ENCODE data around the gene STX1B. TPM values are rescaled to one million over a fixed set of nuclear protein-coding genes. Genes with fewer than 3 reads are reported as not detected.

Gene STX1B
- total and polyA plus RNA-seq, 4 donors = 0.13 to 2.2 (median 0.89) TPM

GRCh38 chr16:30967795-30968194 is 42.6 kb downstream of the STX1B start:
- no peak overlapping the region for H3K4me3 ChIP-seq (ENCODE audit: low read length in 2 of 2)
- H3K9me3 ChIP-seq (ENCODE audit: control insufficient read depth, low read length) = no peaks in the 10 kb centered on the region
- intact Hi-C loops (cut with DNase I) = no loop called here
- no peaks in the 10 kb centered on the region for H3K27me3 ChIP-seq (ENCODE audit: control insufficient read depth in 1 of 2, insufficient read depth in 2 of 2, low read length in 1 of 2)
- H3K4me1 ChIP-seq (ENCODE audit: control insufficient read depth in 1 of 2, insufficient read depth in 2 of 2, low read length in 2 of 2) = no peaks in the 10 kb centered on the region
- no peak overlapping the region for H3K27ac ChIP-seq (ENCODE audit: low read depth in 1 of 2, low read length in 2 of 2)
- H3K36me3 ChIP-seq (ENCODE audit: control insufficient read depth in 1 of 2, insufficient read depth in 2 of 2, low read length in 1 of 2) = peaks cover 0 to 7% of the 10 kb centered on the region in 2 donors
- no peak for ATAC-seq (ENCODE audit: low FRiP score)
- no peak for DNase-seq
- WGBS, 2 donors = 71 to 72% methylated on average over 4 of the region's 4 CpGs

DNA sequence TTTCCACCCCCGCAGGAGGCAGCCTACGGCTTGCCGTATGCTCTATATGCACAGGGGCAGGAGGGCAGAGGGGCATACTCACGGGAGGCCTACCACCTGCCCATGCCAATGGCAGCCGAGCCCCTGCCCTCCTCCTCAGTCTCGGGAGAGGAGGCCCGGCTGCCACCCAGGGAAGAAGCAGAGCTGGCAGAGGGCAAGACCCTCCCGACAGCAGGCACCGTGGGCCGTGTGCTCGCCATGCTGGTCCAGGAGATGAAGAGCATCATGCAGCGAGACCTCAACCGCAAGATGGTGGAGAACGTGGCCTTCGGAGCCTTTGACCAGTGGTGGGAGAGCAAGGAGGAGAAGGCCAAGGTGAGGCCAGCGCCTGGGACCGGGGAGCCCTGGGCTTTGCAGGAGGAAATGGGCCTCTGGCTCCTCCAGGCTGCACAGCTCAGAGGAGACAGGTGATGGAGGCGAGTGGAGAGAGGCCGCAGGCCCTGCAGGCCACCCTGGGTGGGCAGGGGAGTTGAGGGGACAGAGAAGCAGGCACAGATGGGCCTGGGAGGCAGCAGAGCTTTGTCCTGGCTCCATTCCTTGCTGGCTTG is 44.3 kb downstream of the STX1B start:
- H3K9me3 ChIP-seq (ENCODE audit: control insufficient read depth, low read length) = no peaks in the 10 kb centered on the region
- no peak overlapping the region for H3K4me3 ChIP-seq (ENCODE audit: low read length in 2 of 2)
- DNase-seq (peak in 1 of 2 donors; percentile 33), ATAC-seq (ENCODE audit: low FRiP score) (no peak)
- H3K4me1 ChIP-seq (ENCODE audit: control insufficient read depth in 1 of 2, insufficient read depth in 2 of 2, low read length in 2 of 2) = no peaks in the 10 kb centered on the region
- WGBS, 2 donors = 89 to 92% methylated on average over 14 to 19 of the region's 19 CpGs
- intact Hi-C loops (cut with DNase I) = no loop called here
- H3K27ac ChIP-seq (ENCODE audit: low read depth in 1 of 2, low read length in 2 of 2) = no peak overlapping the region
- H3K27me3 ChIP-seq (ENCODE audit: control insufficient read depth in 1 of 2, insufficient read depth in 2 of 2, low read length in 1 of 2) = no peaks in the 10 kb centered on the region
- peaks cover 0 to 9% of the 10 kb centered on the region in 2 donors for H3K36me3 ChIP-seq (ENCODE audit: control insufficient read depth in 1 of 2, insufficient read depth in 2 of 2, low read length in 1 of 2)

DNA sequence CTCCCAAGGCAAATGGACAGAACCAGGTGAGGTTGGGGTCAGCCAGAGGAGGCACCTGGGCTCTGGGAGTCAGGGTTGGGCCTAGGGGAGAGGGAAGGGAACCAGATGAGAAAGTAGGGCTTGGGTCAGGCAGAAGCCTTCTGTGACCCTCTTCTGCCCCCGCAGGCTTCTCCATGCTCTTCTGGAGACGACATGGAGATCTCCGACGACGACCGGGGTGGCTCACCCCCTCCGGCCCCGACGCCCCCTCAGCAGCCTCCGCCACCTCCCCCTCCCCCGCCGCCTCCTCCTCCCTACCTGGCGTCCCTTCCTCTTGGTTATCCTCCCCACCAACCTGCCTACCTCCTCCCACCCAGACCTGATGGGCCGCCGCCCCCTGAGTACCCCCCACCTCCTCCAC is 45.0 kb downstream of the STX1B start:
- 85 to 88% methylated on average over 15 of the region's 15 CpGs for WGBS, 2 donors
- Histone ChIP-seq H3K4me1 (ENCODE audit: control insufficient read depth in 1 of 2, insufficient read depth in 2 of 2, low read length in 2 of 2) (no peaks in the 10 kb centered on the region), H3K27ac (ENCODE audit: low read depth in 1 of 2, low read length in 2 of 2) (no peak overlapping the region), H3K36me3 (ENCODE audit: control insufficient read depth in 1 of 2, insufficient read depth in 2 of 2, low read length in 1 of 2) (peaks cover 0 to 11% of the 10 kb centered on the region in 2 donors), H3K9me3 (ENCODE audit: control insufficient read depth, low read length) (no peaks in the 10 kb centered on the region), H3K27me3 (ENCODE audit: control insufficient read depth in 1 of 2, insufficient read depth in 2 of 2, low read length in 1 of 2) (no peaks in the 10 kb centered on the region), H3K4me3 (ENCODE audit: low read length in 2 of 2) (no peak overlapping the region)
- DNase-seq = no peak
- intact Hi-C loops (cut with DNase I) = no loop called here
- no peak for ATAC-seq (ENCODE audit: low FRiP score)

GRCh38 chr16:30964574-30965226 is 45.7 kb downstream of the STX1B start:
- Histone ChIP-seq H3K27me3 (ENCODE audit: control insufficient read depth in 1 of 2, insufficient read depth in 2 of 2, low read length in 1 of 2) (no peaks in the 10 kb centered on the region), H3K4me3 (ENCODE audit: low read length in 2 of 2) (no peak overlapping the region), H3K27ac (ENCODE audit: low read depth in 1 of 2, low read length in 2 of 2) (no peak overlapping the region), H3K4me1 (ENCODE audit: control insufficient read depth in 1 of 2, insufficient read depth in 2 of 2, low read length in 2 of 2) (no peaks in the 10 kb centered on the region), H3K36me3 (ENCODE audit: control insufficient read depth in 1 of 2, insufficient read depth in 2 of 2, low read length in 1 of 2) (peaks cover 0 to 12% of the 10 kb centered on the region in 2 donors), H3K9me3 (ENCODE audit: control insufficient read depth, low read length) (no peaks in the 10 kb centered on the region)
- ATAC-seq (ENCODE audit: low FRiP score) = no peak
- WGBS, 2 donors = 89% methylated on average over 32 to 33 of the region's 33 CpGs
- intact Hi-C loops (cut with DNase I) = no loop called here
- no peak for DNase-seq

DNA sequence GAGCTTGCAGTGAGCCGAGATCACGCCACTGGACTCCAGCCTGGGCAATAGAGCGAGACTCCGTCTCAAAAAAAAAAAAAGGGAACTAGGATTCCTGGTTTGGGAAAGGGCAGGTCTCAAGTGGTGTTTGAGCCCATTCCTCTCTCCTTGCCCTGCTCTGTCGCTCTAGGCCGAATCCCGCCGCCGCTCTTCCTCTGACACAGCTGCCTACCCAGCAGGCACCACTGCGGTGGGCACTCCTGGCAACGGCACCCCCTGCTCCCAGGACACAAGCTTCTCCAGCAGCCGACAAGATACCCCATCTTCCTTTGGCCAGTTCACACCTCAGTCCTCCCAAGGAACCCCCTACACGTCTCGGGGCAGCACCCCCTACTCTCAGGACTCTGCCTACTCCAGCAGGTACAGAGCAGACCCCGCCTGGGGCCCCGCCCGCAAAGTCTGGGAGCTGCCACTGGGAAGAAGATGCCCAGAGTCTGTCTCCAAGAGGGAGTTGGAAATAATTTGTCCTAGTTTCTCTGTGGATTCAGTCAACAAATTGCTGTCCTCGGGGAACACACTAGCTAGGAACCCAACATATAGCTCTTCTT is 46.4 kb downstream of the STX1B start:
- Histone ChIP-seq H3K36me3 (ENCODE audit: control insufficient read depth in 1 of 2, insufficient read depth in 2 of 2, low read length in 1 of 2) (peaks cover 0 to 9% of the 10 kb centered on the region in 2 donors), H3K27ac (ENCODE audit: low read depth in 1 of 2, low read length in 2 of 2) (no peak overlapping the region), H3K27me3 (ENCODE audit: control insufficient read depth in 1 of 2, insufficient read depth in 2 of 2, low read length in 1 of 2) (no peaks in the 10 kb centered on the region), H3K4me3 (ENCODE audit: low read length in 2 of 2) (no peak overlapping the region), H3K9me3 (ENCODE audit: control insufficient read depth, low read length) (no peaks in the 10 kb centered on the region), H3K4me1 (ENCODE audit: control insufficient read depth in 1 of 2, insufficient read depth in 2 of 2, low read length in 2 of 2) (no peaks in the 10 kb centered on the region)
- ATAC-seq (ENCODE audit: low FRiP score) (no peak), DNase-seq (no peak)
- 91 to 93% methylated on average over 16 to 18 of the region's 18 CpGs for WGBS, 2 donors
- intact Hi-C loops (cut with DNase I) = no loop called here

- no peaks in the 10 kb centered on the region for H3K27me3 ChIP-seq (ENCODE audit: control insufficient read depth in 1 of 2, insufficient read depth in 2 of 2, low read length in 1 of 2)
- intact Hi-C loops (cut with DNase I) = no loop called here
- no peak for ATAC-seq (ENCODE audit: low FRiP score)
- DNase-seq = peak in 1 of 2 donors; percentile 41
- 91 to 93% methylated on average over 11 of the region's 11 CpGs for WGBS, 2 donors
- no peaks in the 10 kb centered on the region for H3K9me3 ChIP-seq (ENCODE audit: control insufficient read depth, low read length)
- H3K27ac ChIP-seq (ENCODE audit: low read depth in 1 of 2, low read length in 2 of 2) = no peak overlapping the region
- H3K36me3 ChIP-seq (ENCODE audit: control insufficient read depth in 1 of 2, insufficient read depth in 2 of 2, low read length in 1 of 2) = peaks cover 0 to 9% of the 10 kb centered on the region in 2 donors
- no peak overlapping the region for H3K4me3 ChIP-seq (ENCODE audit: low read length in 2 of 2)
- H3K4me1 ChIP-seq (ENCODE audit: control insufficient read depth in 1 of 2, insufficient read depth in 2 of 2, low read length in 2 of 2) = no peaks in the 10 kb centered on the region
Observed at GRCh38 chr16:30961384-30961783, 49.1 kb downstream of the STX1B start.

DNA sequence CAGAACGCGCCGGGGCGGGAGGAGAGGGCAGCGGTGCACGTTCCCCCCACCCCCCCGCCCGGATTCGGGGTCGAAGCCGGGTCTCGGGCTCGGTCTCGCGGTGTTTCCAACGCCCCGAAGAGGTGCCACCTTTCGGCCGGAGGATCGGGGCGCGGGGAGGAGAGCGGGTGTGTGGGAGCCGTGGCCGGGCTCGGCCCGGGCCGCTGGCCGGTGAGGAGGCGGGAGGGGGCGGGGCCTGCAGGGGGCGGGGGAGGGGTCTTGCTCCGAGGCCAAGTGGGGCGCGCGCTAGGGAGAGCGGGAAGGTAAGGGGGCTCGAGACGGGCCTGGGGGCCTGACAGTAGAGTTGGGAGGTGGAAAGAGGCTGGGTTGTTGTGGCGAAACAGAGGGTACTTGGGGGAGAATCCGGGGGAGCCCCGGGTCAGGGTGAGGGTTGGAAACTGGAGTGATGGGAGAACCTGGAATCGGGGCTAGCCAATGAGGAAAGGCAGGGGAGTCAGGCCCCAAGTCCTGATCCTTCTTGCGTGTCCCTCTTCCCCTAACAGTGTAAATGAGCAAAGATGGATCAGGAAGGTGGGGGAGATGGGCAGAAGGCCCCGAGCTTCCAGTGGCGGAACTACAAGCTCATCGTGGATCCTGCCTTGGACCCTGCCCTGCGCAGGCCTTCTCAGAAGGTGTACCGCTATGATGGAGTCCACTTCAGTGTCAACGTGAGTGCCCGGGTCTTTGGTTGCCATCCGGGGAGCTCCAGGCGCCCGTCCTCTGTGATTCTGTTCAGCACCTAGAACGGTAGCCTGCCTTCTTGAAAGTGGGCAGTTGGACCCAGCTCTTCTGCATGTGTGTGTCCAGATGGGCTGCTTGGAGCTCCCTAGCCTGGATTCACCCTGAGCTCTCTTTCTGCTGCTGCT is 52.0 kb downstream of the STX1B start:
- WGBS, 2 donors = 11 to 14% methylated on average over 39 to 55 of the region's 55 CpGs
- peak; percentile 49 to 88 for DNase-seq
- no peaks in the 10 kb centered on the region for H3K27me3 ChIP-seq (ENCODE audit: control insufficient read depth in 1 of 2, insufficient read depth in 2 of 2, low read length in 1 of 2)
- intact Hi-C loops (cut with DNase I) = loop anchor here in 1 of 2 donors (10.0 kb wide), 1 partner anchor 116 kb away; the partner anchor contains the start of genes ZNF646 and ZNF668
- no peaks in the 10 kb centered on the region for H3K4me1 ChIP-seq (ENCODE audit: control insufficient read depth in 1 of 2, insufficient read depth in 2 of 2, low read length in 2 of 2)
- peaks cover 0 to 6% of the 10 kb centered on the region in 2 donors for H3K36me3 ChIP-seq (ENCODE audit: control insufficient read depth in 1 of 2, insufficient read depth in 2 of 2, low read length in 1 of 2)
- no peak for ATAC-seq (ENCODE audit: low FRiP score)
- peak overlapping the region in 1 of 2 donors; percentile 92 for H3K27ac ChIP-seq (ENCODE audit: low read depth in 1 of 2, low read length in 2 of 2)
- H3K4me3 ChIP-seq (ENCODE audit: low read length in 2 of 2) = peak overlapping the region; percentile 68 to 97
- no peaks in the 10 kb centered on the region for H3K9me3 ChIP-seq (ENCODE audit: control insufficient read depth, low read length)

DNA sequence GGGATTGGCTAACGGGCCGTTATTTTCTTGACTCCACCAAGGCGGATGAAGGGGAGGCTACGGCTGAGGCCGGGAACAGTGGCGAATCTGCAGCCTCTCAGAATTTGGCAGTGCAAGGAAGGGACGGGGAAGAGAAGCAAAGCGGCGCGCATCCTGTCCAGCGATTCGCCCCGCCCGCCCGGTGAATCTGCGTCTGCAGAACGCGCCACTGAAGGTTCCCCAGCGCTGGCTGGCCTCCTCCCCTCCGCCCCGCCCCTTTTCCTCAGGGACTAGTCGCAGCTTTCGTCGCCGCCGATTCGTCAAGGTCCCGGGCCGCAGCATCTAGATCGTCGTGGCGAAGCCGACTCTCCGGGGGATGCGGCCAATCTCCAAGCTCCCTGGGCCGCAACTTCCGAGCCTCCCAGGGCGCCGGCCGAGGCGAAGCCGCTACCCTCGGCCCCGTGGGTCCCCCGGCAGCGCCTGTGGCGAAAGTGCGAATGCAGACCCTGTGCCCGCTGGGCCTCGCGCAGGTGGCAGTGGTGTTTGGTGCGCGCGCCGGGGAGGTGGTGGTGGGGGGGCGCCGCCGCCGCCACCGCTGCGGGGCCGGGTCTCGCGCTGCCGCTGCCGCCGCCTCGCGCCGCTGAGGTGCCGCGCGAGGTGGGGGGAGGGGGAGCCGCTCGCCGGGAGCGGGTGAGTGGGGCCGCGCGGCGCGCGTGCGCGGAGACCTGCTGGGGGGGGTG is 52.8 kb downstream of the STX1B start, which contains the start of gene SETD1A:
SETD1A (plus strand) TSS at position 299 of the 719 bp plus-strand sequence. CDS start 978 bp downstream, outside the sequence.
- DNase-seq (peak; percentile 98 to 99), ATAC-seq (ENCODE audit: low FRiP score) (peak; percentile 97)
- H3K9me3 ChIP-seq (ENCODE audit: control insufficient read depth, low read length) = no peaks in the 10 kb centered on the region
- H3K27ac ChIP-seq (ENCODE audit: low read depth in 1 of 2, low read length in 2 of 2) = peak within 1 kb of the TSS; percentile 46 to 92
- H3K4me1 ChIP-seq (ENCODE audit: control insufficient read depth in 1 of 2, insufficient read depth in 2 of 2, low read length in 2 of 2) = no peaks in the 10 kb centered on the region
- H3K27me3 ChIP-seq (ENCODE audit: control insufficient read depth in 1 of 2, insufficient read depth in 2 of 2, low read length in 1 of 2) = no peaks in the 10 kb centered on the region
- H3K4me3 ChIP-seq (ENCODE audit: low read length in 2 of 2) = peak within 1 kb of the TSS; percentile 68 to 97
- H3K36me3 ChIP-seq (ENCODE audit: control insufficient read depth in 1 of 2, insufficient read depth in 2 of 2, low read length in 1 of 2) = peaks cover 0 to 6% of the 10 kb centered on the region in 2 donors
- WGBS, 2 donors = 1% methylated on average over 53 to 85 of the region's 85 CpGs
- intact Hi-C loops (cut with DNase I) = loop anchor here in 1 of 2 donors (10.0 kb wide), 1 partner anchor 117 kb away; the partner anchor contains the start of genes ZNF646 and ZNF668

All from aorta (tissue), 5 donors.